ENCODE data around the gene MAGEB1.

Gene MAGEB1, protein sequence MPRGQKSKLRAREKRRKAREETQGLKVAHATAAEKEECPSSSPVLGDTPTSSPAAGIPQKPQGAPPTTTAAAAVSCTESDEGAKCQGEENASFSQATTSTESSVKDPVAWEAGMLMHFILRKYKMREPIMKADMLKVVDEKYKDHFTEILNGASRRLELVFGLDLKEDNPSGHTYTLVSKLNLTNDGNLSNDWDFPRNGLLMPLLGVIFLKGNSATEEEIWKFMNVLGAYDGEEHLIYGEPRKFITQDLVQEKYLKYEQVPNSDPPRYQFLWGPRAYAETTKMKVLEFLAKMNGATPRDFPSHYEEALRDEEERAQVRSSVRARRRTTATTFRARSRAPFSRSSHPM

DNA sequence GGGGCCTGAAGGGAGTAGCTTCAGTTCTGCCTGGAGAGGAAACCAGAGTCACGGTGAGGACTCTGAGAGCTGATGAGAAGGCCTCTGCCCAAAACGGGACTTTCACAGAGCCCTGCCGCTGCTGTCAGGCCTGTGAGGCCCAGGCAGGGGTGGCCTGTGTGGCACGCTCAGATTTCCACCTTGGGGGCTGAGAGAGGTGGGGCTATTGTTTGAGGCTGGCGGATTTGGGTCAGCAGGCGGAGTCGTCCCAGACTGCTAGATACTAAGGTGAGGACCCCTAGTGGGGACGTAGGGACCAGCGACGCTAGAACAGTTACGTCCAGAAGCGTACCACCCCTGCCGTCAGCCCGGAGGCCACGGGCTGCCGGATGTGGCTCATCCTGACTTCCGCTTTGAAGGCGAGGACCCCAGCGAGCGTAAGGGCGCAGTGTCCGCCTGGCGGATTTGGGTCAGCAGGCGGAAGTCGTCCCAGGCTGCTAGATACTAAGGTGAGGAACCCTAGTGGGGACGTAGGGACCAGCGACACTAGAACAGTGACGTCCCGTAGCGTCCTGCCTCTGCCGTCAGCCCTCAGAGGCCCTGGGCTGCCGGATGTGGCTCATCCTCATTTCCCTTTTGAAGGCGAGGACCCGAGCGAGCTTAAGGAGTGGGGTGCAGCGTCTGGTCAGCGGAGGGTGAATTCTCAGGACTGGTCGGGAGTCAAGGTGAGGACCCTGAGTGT lies at the start of gene MAGEB1:
Gene MAGEB1 (plus strand): TSS at position 378 of the 721 bp plus-strand sequence. CDS start 3,348 bp downstream, outside the sequence.
- no peak for DNase-seq

DNA sequence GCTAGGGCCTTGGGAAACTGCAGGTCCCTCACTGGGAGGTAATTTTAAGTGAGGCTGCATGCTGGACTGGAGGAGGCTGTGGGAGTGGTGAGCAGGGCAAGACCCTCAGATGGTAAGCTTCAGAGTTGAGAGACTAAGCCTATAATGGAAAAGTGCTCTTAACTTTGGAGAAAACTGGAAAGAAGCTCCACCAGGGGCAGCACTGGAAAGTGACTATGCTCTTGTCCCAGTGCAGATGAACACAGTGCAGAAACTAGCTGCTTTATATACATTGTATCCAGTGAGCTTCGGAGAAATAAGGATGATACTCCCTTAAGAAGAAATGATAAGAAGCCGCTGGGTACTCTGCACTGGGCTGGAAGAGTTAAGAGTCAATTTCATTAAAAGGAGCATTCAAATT lies 34.8 kb upstream of the MAGEB1 start:
- DNase-seq: no peak

DNA sequence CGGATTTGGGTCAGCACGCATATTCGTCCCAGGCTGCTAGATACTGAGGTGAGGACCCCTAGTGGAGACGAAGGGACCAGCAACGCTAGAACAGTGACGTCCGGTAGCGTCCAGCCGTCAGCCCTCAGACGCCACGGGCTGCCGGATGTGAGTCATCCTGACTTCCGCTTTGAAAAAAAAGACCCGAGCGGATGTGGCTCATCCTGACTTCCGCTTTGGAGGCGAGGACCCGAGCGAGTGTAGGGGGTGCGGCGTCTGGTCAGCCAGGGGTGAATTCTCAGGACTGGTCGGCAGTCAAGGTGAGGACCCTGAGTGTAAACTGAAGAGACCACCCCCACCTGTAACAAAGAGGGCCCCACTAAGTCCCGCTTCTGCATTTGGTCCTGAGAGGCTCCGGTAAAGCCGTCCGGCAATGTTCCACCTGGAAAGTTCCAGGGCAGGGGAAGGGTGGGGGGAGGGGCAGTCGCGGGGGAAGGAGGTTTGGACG lies 31.5 kb upstream of the MAGEB1 start, which contains the start of gene MAGEB2:
Gene MAGEB2 (plus strand): TSS at position 207 of the 487 bp plus-strand sequence. CDS start 3,018 bp downstream, outside the sequence.
- DNase-seq: no peak

DNA sequence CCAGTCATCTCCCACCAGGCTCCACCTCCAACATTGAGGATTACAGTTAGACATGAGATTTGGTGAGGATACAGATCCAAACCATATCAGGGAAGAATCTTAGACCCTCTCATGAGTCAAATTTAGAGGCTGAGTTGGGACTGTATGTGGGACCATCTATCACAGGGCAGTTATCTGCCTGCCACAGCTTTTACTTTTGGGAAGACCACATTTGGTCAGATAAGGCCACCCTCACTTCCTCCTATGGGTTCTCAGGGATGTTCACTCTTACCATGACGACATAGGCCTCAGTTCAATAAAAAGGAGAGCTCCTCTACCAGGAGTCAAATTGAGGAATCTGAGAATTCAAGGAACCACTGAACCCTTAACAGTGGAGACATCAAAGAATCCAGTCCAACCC lies 29.5 kb upstream of the MAGEB1 start:
- DNase-seq: no peak

DNA sequence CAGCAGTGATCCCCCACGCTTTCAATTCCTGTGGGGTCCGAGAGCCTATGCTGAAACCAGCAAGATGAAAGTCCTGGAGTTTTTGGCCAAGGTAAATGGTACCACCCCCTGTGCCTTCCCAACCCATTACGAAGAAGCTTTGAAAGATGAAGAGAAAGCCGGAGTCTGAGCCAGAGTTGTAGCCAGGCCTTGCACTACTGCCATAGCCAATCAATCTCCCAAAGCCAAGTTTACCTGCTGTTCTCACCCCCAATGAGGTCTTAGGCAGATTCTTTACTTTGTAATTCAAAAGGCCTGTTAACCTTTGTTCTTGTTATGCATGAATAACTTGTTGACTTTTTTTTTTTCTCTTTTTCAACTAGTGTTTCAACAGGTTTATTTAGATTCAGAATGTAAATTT lies 27.6 kb upstream of the MAGEB1 start:
- DNase-seq: no peak

DNA sequence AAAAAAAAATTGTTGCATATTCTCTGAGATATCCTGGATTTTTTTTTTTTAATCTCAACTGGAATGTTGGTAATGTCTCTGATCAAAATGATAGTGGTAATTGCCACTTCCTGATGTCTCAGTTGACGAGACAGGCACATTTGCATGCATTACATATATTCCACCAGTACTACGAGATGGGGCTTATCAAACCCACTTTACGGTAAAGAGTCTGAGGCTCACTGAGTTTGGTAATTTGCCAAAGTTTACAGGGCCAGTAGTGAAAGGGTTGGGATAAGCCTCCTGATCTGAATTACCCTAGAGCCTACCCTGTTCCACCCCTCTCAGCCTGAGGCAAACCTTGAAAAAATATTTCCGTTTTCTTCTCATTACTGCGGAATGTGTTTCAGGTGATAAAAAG lies 26.3 kb upstream of the MAGEB1 start:
- DNase-seq: no peak

DNA sequence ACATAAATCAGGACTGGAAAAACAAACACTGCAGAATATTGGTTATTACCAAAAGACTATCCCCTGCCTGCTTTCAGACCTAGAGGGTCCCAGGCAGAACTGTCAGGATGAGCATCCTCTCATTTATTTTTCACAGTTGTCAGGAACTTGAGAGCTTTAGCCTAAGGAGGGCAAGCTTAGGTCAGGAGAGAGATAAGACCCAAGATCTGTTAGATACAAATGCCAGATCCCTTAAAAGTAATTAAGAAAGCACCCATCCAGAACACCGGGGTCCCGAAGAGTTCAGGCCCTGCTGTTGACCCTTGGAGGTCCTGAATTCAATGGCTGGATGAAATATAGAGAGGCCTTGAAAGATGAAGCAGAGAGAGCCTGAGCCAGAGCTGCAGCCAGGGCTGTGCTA lies 22.4 kb upstream of the MAGEB1 start:
- DNase-seq: no peak

DNA sequence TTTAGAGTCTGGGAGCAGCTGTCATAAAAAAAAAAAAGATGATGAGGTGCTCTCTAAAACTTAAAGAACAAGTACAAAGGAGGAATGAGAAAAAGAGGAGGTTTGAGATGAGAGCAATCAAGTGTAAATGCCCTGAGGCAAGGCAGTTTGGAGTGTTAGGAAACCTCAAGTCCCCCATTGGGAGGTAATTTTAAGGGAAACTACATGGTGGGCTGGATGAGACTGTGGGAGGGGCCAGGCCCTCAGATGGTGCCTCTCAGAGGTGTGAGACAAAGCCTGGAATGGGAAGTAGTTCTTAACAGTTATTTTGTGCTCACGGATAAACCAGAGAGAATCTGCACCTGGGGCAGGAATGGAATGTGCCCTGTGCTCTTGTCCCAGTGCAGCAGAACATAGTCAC lies 18.4 kb upstream of the MAGEB1 start:
- DNase-seq: no peak

DNA sequence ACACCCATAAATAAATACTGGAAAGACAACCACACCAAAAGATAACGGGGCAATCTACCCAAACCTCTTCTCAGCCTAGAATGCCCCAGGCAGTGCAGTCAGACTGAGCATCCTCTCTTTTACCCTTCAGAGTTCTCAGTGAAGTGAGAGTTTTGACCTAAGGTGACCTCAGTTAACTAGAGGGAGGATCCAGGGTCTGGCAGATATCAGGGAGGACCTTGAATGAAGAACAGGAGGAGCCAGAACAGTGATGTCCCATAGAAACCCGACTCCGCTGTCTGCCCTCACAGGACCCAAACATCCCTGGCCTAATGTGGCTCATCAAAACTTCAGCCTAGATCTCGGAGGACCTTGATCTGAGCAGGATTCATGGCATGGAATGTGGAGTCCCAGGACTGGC lies 16.6 kb upstream of the MAGEB1 start, which contains the start of gene MAGEB3:
Gene MAGEB3 (plus strand): TSS at position 263 of the 400 bp plus-strand sequence. CDS start 5,268 bp downstream, outside the sequence.
- no peak for DNase-seq

DNA sequence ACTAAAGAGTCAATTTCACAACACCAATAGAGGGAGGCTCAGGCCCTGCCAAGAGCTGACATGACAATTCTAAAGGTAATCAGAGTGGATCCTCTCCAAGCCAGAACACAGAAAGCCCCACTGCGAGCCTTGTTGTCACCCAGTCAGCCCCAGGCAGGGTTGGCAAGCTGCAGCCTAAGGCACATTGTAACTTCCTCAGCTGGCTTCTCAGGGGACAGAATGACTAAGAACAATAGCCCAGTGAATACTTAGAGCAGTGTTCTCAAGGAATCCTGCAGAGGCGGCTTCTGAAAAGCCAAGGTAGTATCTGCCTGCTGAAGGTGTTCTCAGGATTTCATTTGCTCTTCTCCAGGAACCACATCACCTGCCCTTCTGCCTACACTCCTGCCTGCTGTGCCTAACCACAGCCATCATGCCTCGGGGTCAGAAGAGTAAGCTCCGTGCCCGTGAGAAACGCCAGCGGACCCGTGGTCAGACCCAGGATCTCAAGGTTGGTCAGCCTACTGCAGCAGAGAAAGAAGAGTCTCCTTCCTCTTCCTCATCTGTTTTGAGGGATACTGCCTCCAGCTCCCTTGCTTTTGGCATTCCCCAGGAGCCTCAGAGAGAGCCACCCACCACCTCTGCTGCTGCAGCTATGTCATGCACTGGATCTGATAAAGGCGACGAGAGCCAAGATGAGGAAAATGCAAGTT lies 5.1 kb upstream of the MAGEB1 start, which contains the start of gene MAGEB4:
Gene MAGEB4 (plus strand): TSS at position 277 of the 692 bp plus-strand sequence. CDS start 136 bp downstream, at position 413.
- no peak for DNase-seq

DNA sequence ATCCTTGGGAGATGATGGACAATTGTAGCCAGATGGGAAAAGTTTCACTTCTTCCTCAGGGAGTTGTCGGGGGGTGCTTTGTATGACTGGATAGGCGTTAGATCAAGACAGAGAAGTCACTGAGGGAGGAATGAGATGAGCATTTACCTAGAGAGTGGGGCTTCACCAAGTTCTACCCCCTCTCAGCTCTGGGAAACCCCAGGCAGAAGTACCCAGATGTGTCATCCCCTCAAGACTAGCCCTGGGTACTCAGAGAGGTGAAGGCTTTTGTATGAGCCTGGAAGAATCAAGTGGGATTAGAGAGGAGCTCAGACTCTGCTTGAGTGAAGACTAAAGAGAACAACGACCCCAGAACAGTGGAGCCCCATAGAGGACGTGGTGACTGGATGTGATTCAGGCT lies 1.9 kb downstream of the MAGEB1 start:
- no peak for DNase-seq

DNA sequence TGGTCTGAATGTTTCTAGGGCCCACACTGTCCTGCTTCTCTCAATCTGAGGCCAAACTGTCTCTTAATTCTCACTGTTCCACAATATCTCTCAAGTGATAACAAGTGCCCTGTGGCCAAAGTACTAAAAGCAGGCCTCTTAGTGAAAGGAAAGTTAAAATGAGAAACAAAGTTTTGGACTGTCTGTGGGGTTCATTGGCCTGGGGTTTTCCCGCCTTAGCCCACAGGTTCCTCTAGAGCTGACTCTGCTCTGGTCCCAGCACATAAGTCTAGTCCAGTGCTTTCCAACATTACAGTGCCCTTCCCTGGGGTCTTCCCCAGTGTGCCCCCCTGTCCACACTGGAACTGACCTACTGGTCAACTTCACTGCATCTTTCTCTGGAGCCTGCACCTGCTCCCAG lies 6.3 kb downstream of the MAGEB1 start:
- no peak for DNase-seq

DNA sequence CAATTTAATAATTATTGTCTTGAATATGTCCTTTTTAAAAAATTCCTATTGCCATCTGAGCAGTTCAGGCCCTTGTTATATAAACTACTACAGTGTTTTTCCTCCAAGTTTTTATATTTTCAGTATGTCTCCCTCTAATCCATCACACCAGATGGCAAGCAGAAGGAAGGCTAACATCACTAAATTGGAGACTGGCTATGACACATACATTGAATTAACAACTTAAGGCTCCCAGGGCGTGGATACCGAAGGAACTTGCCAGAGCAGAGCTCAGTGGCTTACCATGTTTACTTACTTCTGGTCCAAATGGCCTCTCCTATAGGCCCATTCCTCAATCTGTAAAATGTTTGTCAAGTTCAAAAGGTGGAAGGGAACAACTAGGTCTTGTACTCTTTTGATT lies 13.0 kb downstream of the MAGEB1 start:
- DNase-seq: no peak

DNA sequence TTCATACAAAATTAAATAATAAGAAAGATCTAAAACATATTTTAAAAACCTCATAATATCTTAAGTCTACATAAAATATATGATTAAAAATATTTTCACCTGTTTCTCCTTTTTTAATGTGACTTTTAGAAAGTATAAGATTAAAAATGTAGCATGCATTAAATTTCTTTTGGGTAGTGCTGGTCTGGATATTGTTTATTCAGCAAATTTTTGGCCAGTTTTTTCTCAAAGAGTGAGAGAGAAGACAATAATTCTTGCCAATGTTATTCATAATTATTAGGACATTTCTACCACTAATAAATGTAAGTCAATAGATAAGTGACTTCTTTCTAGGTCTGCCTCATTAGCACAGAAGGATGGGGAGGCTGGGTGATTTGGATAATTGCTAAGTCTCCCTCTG lies 14.1 kb downstream of the MAGEB1 start:
- no peak for DNase-seq

DNA sequence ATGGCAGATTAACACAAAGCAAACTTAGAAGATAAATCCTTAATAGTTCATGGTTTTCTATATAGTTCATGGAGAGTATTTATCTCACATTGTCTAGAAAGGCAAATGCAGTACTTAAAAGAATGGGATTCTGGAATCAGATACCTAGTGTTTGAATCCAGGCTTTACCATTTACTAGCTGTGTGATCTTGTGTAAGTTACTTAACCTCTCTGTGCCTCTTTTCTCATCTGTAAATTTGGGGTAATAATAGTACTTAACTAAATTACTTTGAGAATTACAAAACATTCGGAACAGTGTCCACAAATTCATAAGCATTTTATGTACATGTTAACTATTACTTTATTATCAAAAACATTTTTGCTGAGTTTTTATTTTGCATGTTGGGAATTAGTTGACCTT lies 15.8 kb downstream of the MAGEB1 start:
- no peak for DNase-seq

DNA sequence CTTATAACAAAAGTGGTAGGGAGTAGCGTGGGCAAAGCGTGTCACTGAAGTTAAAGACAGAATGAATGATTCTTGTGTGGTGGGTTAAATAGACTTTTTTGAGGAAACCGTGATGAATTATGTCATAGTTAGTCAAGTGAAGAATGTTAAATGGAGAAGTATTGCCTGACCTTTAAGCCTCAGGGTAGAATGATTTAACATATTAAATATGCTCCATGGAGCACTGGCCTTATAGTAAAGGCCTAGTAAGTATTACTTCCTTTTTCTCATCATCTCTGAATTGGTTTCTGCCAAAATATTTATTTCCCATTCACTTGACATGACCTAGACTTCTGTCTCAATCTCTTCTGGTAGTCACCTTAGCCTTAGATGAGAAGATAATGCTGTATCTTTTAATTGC lies 23.7 kb downstream of the MAGEB1 start:
- DNase-seq: no peak

DNA sequence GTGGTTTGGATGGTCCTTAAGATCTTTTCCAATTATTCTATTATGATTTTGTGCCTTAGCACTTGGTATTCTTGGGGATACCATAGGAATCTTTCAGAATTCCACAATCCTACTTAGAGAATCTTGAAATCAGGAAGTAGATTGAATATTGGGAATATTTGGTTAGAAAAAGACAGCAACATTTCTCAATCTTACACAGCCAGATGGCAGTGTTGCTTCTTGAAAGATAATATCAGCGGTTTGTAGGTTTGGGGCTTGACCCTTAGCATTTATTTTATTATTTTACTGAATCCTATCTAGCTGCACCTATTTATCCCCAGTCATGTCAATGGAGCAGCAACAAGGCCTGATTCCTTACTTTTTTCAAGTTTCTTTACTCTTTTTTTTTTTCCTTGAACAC lies 28.6 kb downstream of the MAGEB1 start:
- DNase-seq: no peak

DNA sequence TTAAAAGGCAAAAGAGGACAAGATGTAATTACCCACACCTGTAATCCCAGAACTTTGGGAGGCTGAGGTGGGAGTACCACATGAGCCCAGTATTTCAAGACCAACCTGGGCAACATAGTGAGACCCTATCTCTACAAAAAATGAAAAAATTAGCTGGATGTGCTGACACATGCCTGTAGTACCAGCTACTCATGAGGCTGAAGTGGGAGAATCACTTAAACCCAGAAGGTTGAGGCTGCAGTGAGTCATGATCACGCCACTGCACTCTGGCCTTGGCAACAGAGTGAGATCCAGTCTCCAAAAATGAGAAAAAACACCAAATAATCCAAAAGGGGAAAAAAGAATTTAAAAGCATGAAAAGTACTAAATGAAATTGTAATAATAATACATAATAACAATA lies 31.4 kb downstream of the MAGEB1 start:
- DNase-seq: no peak

DNA sequence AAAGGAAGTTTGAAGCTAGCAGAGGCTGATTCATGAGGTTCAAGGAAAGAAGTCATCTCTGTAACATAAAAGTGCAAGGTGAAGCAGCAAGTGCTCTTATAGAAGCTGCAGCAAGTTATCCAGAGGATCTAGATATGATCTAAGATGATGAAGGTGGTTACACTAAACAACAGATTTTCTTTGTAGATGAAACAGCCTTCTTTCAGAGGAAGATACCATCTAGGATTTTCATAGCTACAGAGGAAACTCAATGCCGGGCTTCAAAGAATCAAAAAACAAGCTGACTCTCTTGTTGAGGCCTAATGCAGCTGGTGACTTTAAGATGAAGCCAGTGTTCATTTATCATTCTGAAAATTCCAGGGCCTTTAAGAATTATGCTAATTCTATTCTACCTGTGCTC lies 33.5 kb downstream of the MAGEB1 start:
- no peak for DNase-seq

DNA sequence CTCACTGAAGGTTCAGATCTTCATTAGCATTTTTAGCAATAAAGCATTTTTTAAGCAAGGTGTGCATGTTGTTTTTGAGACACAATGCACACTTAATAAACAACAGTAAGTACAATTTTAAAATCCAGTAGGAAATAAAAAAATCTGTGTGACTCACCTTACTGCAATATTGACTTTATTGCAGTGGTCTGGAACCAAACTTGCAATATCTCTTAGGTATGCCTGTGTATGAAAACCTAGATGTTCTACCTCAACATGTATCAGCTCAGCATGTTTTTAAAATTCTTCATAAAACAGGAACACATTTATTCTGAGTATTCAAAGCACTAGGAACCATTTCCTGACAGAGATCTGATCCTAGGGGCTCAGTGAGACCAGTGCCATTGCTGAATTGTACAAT lies 35.6 kb downstream of the MAGEB1 start:
- no peak for DNase-seq

DNA sequence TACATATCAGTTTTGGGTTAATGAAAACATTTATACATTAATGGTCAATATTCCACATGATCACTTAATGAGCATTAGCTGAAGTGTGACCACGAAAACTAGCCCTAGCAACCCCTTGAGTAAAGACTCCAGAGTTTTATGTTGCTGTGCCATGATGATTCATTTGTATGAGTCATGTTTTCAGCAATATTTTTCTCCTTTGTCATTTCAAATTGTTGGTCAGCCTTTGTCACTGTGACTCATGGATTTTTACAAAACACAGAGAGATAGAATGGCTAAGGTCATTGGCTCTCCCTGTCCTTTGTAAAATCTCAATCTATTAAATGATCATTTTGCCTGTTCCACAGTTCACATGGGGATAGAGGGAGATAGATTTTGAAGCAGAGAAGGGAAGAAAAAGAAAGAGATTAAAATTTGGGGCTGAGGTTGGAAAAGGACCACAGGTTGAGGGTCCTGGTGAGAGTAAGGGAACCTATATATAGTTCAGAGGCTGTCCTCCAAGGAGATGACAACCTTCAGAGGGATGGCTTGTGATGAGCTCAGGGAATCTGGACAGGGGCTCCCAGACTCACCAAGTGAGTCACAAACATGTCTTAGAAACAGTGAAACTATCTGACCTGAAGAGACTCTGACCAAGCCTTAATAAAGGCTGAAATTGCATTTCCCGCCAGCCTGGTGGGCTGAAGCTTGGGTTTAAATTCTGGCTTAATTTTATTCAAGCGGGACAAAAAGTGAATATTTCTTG lies 36.7 kb downstream of the MAGEB1 start:
- no peak for DNase-seq

DNA sequence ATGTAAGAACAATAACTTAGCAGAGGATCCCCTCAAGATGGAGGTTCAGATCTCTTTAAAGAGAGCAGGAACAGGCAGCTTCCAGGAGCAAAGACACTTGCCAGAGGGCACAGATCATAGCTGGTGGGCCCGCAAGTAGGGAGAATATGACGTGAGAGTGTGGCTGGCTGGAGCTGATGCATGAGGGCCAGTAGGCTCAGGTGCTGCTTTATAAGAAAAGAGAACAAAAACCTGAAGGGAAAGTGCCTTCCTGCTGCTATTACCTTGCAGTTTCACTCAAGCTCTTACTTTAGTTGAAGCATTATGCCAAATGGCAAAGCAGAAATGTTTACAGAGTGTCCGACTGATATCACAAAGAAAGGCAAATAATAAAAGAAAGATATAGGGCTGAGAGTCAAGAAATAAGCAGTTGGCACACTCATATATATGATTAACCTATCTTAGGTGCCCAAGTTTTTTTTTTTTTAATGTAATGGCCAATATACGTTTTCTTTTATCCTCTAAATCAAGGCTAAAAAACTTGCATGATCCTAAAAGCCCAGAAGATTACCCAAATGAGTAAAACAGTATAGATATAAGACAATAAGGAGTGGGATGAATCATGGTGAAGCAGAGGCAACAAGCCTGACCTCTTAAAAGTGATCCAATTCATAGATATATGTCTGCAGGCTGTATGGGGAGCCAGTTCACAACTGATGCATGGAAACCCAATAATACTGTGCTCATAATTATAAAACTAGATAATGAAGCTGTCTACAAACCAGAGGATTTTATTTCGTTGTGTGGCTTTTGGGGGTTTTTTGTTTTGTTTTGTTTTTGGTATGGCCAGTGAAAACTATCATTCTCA lies 49.7 kb downstream of the MAGEB1 start:
- DNase-seq: no peak
